Activated B cell treated with CpG ODN at 0.5 μM for 24 hours (primary cell): ENCODE measurements around the gene LSM7. TPM values are rescaled to one million over a fixed set of nuclear protein-coding genes. Genes with fewer than 3 reads are reported as not detected.

Experiments used
- ATAC-seq: fragments of 200-7000 bp; cut with Tn5 transposase; one replicate; pipeline ENCODE4 v1.10.0; 2021; ENCODE audit warnings: low read depth, mild to moderate bottlenecking, moderate library complexity
- CTCF ChIA-PET: fragments of 350-600 bp; sonication (Branson Sonifier 250); formaldehyde crosslinking; loops from one replicate; lab custom pipeline; 2021; ENCODE audit warnings: antibody characterized with exemption; lab: Charles Lee
- POLR2A ChIA-PET: fragments of 350-600 bp; sonication (Branson Sonifier 250); formaldehyde crosslinking; loops from one replicate; lab custom pipeline; 2021; ENCODE audit warnings: antibody characterized with exemption; lab: Charles Lee
- DNase-seq: peaks from one replicate; pipeline ENCODE4 v3.0.0; 2022
- H3K27ac Mint-ChIP-seq: one replicate; pipeline ENCODE4 v1.8.0; 2020; ENCODE audit warnings: mixed read lengths
- H3K27me3 Mint-ChIP-seq: one replicate; pipeline ENCODE4 v1.8.0; 2021; ENCODE audit warnings: mixed read lengths
- H3K36me3 Mint-ChIP-seq: one replicate; pipeline ENCODE4 v1.8.0; 2021; ENCODE audit warnings: low read depth, mixed read lengths
- H3K4me1 Mint-ChIP-seq: one replicate; pipeline ENCODE4 v1.8.0; 2021; ENCODE audit warnings: mixed read lengths
- H3K4me3 Mint-ChIP-seq: one replicate; pipeline ENCODE4 v1.8.0; 2020; ENCODE audit warnings: mild to moderate bottlenecking, mixed read lengths
- H3K9me3 Mint-ChIP-seq: one replicate; pipeline ENCODE4 v1.8.0; 2020; ENCODE audit warnings: mixed read lengths
- CTCF ChIP-seq: fragments of 200-600 bp; IDR thresholded peaks from one replicate; pipeline ENCODE4 v1.8.0; 2022; ENCODE audit warnings: antibody characterized with exemption, mild to moderate bottlenecking
- intact Hi-C: fragments of 100-400 bp; cut with micrococcal nuclease; formaldehyde crosslinking; loops from one replicate; pipeline ENCODE4 v1.15.1; 2024
- total RNA-seq: library from RNA; stranded (reverse); gene quantifications from 2 replicates; pipeline ENCODE4 v1.2.3, GENCODE V29; 2022

Gene LSM7
- total RNA-seq, 1 donor from 2014 or later, result 149 TPM

GRCh38 chr19:2303211-2303798, 25.1 kb downstream of the LSM7 start:
- H3K4me1 Mint-ChIP-seq, result peaks cover 50% of the 10 kb centered on the region
- H3K27me3 Mint-ChIP-seq, result peaks cover 3% of the 10 kb centered on the region
- DNase-seq (no peak), ATAC-seq (peak; percentile 6)
- no peak for TF ChIP-seq CTCF
- intact Hi-C loops, result loop anchor here (2.0 kb wide), 1 partner anchor 15 kb away; no protein-coding TSS in a partner anchor
- H3K36me3 Mint-ChIP-seq, result no peaks in the 10 kb centered on the region
- CTCF ChIA-PET, result no interaction called here
- peak overlapping the region; percentile 54 for H3K27ac Mint-ChIP-seq
- peak overlapping the region; percentile 81 for H3K4me3 Mint-ChIP-seq
- no peaks in the 10 kb centered on the region for H3K9me3 Mint-ChIP-seq
- POLR2A ChIA-PET, result interaction anchor here (0.5 to 2.5 kb wide), 15 partner anchors 8 to 1271 kb away, joined by 3 to 48 read pairs (median 5); partner anchors contain the start of genes PLEKHJ1 and TIMM13

GRCh38 chr19:2302319-2303210, 25.8 kb downstream of the LSM7 start:
- H3K36me3 Mint-ChIP-seq, result no peaks in the 10 kb centered on the region
- ChIA-PET POLR2A (interaction anchor here (0.5 to 2.5 kb wide), 19 partner anchors 9 to 1272 kb away, joined by 3 to 48 read pairs (median 5); partner anchors contain the start of genes LSM7, PLEKHJ1, SPPL2B and TIMM13), CTCF (no interaction called here)
- DNase-seq (peak; percentile 44), ATAC-seq (peak; percentile 60)
- H3K27ac Mint-ChIP-seq, result peak overlapping the region; percentile 54
- peaks cover 3% of the 10 kb centered on the region for H3K27me3 Mint-ChIP-seq
- H3K9me3 Mint-ChIP-seq, result no peaks in the 10 kb centered on the region
- peaks cover 49% of the 10 kb centered on the region for H3K4me1 Mint-ChIP-seq
- H3K4me3 Mint-ChIP-seq, result peak overlapping the region; percentile 81
- intact Hi-C loops, result loop anchor here (2.0 kb wide), 1 partner anchor 14 kb away; no protein-coding TSS in a partner anchor
- no peak for TF ChIP-seq CTCF

GRCh38 chr19:2300533-2300932, 27.9 kb downstream of the LSM7 start:
- peaks cover 55% of the 10 kb centered on the region for H3K4me1 Mint-ChIP-seq
- H3K9me3 Mint-ChIP-seq, result no peaks in the 10 kb centered on the region
- no peak for DNase-seq
- CTCF ChIA-PET, result no interaction called here
- no peak overlapping the region for H3K4me3 Mint-ChIP-seq
- no peaks in the 10 kb centered on the region for H3K27me3 Mint-ChIP-seq
- ATAC-seq, result no peak
- H3K27ac Mint-ChIP-seq, result peak overlapping the region; percentile 56
- H3K36me3 Mint-ChIP-seq, result peaks cover 2% of the 10 kb centered on the region
- POLR2A ChIA-PET, result interaction anchor here (0.5 to 0.6 kb wide), 3 partner anchors 11 to 269 kb away, joined by 3 to 5 read pairs (median 3); no protein-coding TSS in a partner anchor
- intact Hi-C loops, result no loop called here
- no peak for TF ChIP-seq CTCF

- Mint-ChIP-seq H3K4me3 (no peak overlapping the region), H3K27me3 (no peaks in the 10 kb centered on the region), H3K36me3 (peaks cover 17% of the 10 kb centered on the region), H3K9me3 (no peaks in the 10 kb centered on the region), H3K27ac (no peak overlapping the region), H3K4me1 (peaks cover 54% of the 10 kb centered on the region)
- ATAC-seq, result no peak
- CTCF ChIA-PET, result no interaction called here
- intact Hi-C loops, result no loop called here
- DNase-seq, result no peak
- no peak for TF ChIP-seq CTCF
- POLR2A ChIA-PET, result interaction anchor here (0.7 to 2.5 kb wide), 3 partner anchors 20 to 32 kb away, joined by 6 read pairs; partner anchors contain the start of gene LSM7
Measured at GRCh38 chr19:2296141-2296540, 32.2 kb downstream of the LSM7 start.
